ENCODE measurements around the gene MTHFD1L. TPM values are rescaled to one million over a fixed set of nuclear protein-coding genes. Genes with fewer than 3 reads are reported as not detected.

The MTHFD1L gene
- total RNA-seq, 2 donors from 2014 or later: 9.2 to 23.3 TPM

GRCh38 chr6:151142676-151143075 lies 277.2 kb downstream of the MTHFD1L start:
- Histone ChIP-seq H3K4me3 (no peak overlapping the region), H3K9ac (ENCODE audit: low read depth in 2 of 2, low read length in 2 of 2) (no peak overlapping the region), H3K36me3 (no peaks in the 10 kb centered on the region), H3K4me1 (no peaks in the 10 kb centered on the region), H3K27ac (no peak overlapping the region), H3K9me3 (no peaks in the 10 kb centered on the region), H3K27me3 (no peaks in the 10 kb centered on the region)
- no peak for DNase-seq
- intact Hi-C loops (cut with DNase I): no loop called here
- no peak for TF ChIP-seq CTCF (IDR thresholded peaks at IDR 0.05)

DNA sequence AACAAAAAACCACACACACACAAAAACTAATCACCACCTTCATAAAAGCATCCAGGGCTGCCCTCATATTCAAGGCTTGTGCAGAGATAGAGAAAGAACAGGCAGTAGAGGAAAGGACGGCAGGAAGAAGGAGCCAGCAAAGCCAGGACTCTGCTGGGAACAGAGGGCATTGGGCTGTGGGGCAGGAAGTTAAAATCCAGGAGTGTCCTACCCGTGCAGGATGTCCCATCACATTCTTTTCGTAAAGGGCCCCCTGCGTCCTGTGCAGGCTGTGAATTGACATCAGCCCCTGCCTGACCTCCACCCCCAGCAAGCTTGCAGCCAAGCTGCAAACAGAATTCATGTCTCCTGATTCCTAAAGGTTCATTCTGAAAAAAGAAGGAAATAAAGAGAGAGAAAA lies 277.8 kb downstream of the MTHFD1L start:
- Histone ChIP-seq H3K4me1 (no peaks in the 10 kb centered on the region), H3K27ac (no peak overlapping the region), H3K4me3 (no peak overlapping the region), H3K9me3 (no peaks in the 10 kb centered on the region), H3K9ac (ENCODE audit: low read depth in 2 of 2, low read length in 2 of 2) (no peak overlapping the region), H3K36me3 (no peaks in the 10 kb centered on the region), H3K27me3 (no peaks in the 10 kb centered on the region)
- intact Hi-C loops (cut with DNase I): no loop called here
- DNase-seq: no peak
- TF ChIP-seq CTCF (IDR thresholded peaks at IDR 0.05): no peak

GRCh38 chr6:151143806-151144205 lies 278.3 kb downstream of the MTHFD1L start:
- intact Hi-C loops (cut with DNase I): no loop called here
- Histone ChIP-seq H3K4me3 (no peak overlapping the region), H3K4me1 (no peaks in the 10 kb centered on the region), H3K36me3 (no peaks in the 10 kb centered on the region), H3K9me3 (no peaks in the 10 kb centered on the region), H3K27me3 (no peaks in the 10 kb centered on the region), H3K27ac (no peak overlapping the region), H3K9ac (ENCODE audit: low read depth in 2 of 2, low read length in 2 of 2) (no peak overlapping the region)
- no peak for DNase-seq
- no peak for TF ChIP-seq CTCF (IDR thresholded peaks at IDR 0.05)

GRCh38 chr6:151147118-151147832 lies 281.8 kb downstream of the MTHFD1L start:
- H3K4me1 ChIP-seq: no peaks in the 10 kb centered on the region
- H3K4me3 ChIP-seq: no peak overlapping the region
- no peak overlapping the region for H3K9ac ChIP-seq (ENCODE audit: low read depth in 2 of 2, low read length in 2 of 2)
- H3K27ac ChIP-seq: no peak overlapping the region
- TF ChIP-seq CTCF (IDR thresholded peaks at IDR 0.05): no peak
- no peaks in the 10 kb centered on the region for H3K36me3 ChIP-seq
- intact Hi-C loops (cut with DNase I): no loop called here
- DNase-seq: no peak
- no peaks in the 10 kb centered on the region for H3K27me3 ChIP-seq
- no peaks in the 10 kb centered on the region for H3K9me3 ChIP-seq

DNA sequence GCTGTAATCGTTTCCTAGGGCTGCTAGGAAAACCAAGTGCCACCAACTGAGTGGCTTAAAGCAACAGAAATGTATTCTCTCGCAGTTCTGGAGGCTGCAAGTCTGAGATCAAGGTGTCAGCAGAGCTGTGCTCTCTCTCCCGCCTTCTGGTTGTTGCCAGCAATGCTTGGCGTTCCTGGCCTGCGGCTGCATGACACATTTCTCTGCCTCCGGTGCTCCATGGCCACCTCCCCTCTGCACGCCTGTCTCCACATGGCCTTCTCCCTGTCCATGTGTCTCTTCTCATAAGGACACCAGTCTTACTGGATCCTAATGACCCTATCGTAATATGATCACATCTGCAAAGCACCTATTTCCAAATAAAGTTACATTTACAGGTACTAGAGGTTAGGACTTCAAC lies 282.6 kb downstream of the MTHFD1L start:
- Histone ChIP-seq H3K27ac (no peak overlapping the region), H3K9me3 (no peaks in the 10 kb centered on the region), H3K36me3 (no peaks in the 10 kb centered on the region), H3K4me3 (no peak overlapping the region), H3K9ac (ENCODE audit: low read depth in 2 of 2, low read length in 2 of 2) (no peak overlapping the region), H3K27me3 (no peaks in the 10 kb centered on the region), H3K4me1 (no peaks in the 10 kb centered on the region)
- no peak for TF ChIP-seq CTCF (IDR thresholded peaks at IDR 0.05)
- DNase-seq: no peak
- intact Hi-C loops (cut with DNase I): no loop called here

Data from colonic mucosa (tissue), 4 donors.